ENCODE results near the gene NUP88.

DNA sequence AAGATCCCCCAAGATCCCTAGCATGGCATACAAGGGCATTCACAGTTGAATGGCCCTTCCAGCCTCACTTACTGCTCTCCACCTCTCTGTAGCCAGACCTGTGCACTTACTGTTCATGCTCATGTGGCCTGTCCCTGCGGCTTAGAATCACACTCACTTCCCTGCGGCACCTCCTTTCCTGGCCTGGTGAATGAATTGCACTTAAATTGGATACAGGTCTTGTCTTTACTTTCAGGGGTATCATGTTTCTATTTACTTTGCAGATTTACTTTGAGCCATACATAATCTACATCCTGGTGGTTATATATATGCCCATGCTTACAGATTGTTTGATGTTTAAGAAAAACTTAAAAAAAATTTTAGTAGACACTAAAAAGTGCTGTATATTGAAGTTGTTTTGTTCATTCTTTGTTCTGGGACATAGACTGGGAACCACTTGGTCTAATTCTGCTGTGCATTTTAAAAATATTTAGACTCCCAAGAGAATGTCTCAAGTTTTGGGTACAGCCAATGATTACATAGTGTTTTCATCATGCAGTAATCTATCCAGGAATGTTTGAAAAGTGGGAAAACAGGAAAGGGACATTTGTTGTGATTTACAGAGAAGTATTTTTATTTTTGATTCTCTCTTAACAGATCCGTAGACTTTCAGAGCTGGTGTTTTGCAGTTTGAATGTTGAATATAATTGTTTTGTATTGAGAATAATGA, 63.9 kb downstream of the NUP88 start:
- TF ChIP-seq, protein P1, sequence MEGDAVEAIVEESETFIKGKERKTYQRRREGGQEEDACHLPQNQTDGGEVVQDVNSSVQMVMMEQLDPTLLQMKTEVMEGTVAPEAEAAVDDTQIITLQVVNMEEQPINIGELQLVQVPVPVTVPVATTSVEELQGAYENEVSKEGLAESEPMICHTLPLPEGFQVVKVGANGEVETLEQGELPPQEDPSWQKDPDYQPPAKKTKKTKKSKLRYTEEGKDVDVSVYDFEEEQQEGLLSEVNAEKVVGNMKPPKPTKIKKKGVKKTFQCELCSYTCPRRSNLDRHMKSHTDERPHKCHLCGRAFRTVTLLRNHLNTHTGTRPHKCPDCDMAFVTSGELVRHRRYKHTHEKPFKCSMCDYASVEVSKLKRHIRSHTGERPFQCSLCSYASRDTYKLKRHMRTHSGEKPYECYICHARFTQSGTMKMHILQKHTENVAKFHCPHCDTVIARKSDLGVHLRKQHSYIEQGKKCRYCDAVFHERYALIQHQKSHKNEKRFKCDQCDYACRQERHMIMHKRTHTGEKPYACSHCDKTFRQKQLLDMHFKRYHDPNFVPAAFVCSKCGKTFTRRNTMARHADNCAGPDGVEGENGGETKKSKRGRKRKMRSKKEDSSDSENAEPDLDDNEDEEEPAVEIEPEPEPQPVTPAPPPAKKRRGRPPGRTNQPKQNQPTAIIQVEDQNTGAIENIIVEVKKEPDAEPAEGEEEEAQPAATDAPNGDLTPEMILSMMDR (IDR thresholded peaks at IDR 0.05; ENCODE audit: low read length): no peak
- no peak for TF ChIP-seq EZH2 (optimal IDR thresholded peaks at IDR 0.05; ENCODE audit: low read depth, low read length)

Measured in MM.1S (cell line).